ENCODE data around the gene YJEFN3. TPM values are rescaled to one million over a fixed set of nuclear protein-coding genes. Genes with fewer than 3 reads are reported as not detected.

Gene YJEFN3
- total and polyA plus RNA-seq, 2 of the 8 experiments (the other 6 are each of a cell fraction or from before 2014, with no cell fraction given): 5.7 to 9.4 TPM

GRCh38 chr19:19507354-19507753 is 21.4 kb upstream of the YJEFN3 start (continued):
- TF ChIP-seq, protein P1, sequence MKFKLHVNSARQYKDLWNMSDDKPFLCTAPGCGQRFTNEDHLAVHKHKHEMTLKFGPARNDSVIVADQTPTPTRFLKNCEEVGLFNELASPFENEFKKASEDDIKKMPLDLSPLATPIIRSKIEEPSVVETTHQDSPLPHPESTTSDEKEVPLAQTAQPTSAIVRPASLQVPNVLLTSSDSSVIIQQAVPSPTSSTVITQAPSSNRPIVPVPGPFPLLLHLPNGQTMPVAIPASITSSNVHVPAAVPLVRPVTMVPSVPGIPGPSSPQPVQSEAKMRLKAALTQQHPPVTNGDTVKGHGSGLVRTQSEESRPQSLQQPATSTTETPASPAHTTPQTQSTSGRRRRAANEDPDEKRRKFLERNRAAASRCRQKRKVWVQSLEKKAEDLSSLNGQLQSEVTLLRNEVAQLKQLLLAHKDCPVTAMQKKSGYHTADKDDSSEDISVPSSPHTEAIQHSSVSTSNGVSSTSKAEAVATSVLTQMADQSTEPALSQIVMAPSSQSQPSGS (IDR thresholded peaks at IDR 0.05; ENCODE audit: low read length): no peak

Measured in H1 (cell line).